OCI-LY7 (cell line): Measurements from ENCODE around the gene LAMA3. TPM values are rescaled to one million over a fixed set of nuclear protein-coding genes. Genes with fewer than 3 reads are reported as not detected.

Source experiments
- BruUV-seq: library from RNA; stranded (reverse); fragments of 400-500 nt; replicated peaks from 2 replicates; lab custom pipeline; 2021; lab: Mats Ljungman, UMichigan
- CTCF ChIA-PET: fragments of 300-600 bp; sonication (Branson Sonifier 250); formaldehyde crosslinking; loops from one replicate; lab custom pipeline; 2022; ENCODE audit warnings: antibody characterized with exemption; ENCODE audit not compliant: unreplicated experiment; lab: Charles Lee
- POLR2A ChIA-PET: fragments of 300-600 bp; sonication (Branson Sonifier 250); formaldehyde crosslinking; loops from one replicate; lab custom pipeline; 2022; ENCODE audit warnings: antibody characterized with exemption; lab: Charles Lee
- DNase-seq: peaks from one replicate; pipeline ENCODE4 v3.0.0-alpha.2; 2015; ENCODE audit warnings: low spot score
- H2AFZ ChIP-seq: fragments of 200-600 bp; sonication (generic), shearing (Covaris generic); 2 replicates; pipeline ENCODE4 v1.6.1; 2014; ENCODE audit warnings: mild to moderate bottlenecking, antibody characterized with exemption, low read length, moderate library complexity
- H3K27ac ChIP-seq: fragments of 200-600 bp; sonication (generic); 2 replicates; pipeline ENCODE4 v1.5.1; 2014; ENCODE audit warnings: mixed run types, low read depth, mild to moderate bottlenecking, moderate library complexity, low read length, inconsistent platforms; ENCODE audit not compliant: poor library complexity, severe bottlenecking
- H3K36me3 ChIP-seq: fragments of 200-600 bp; sonication (generic); 2 replicates; pipeline ENCODE4 v1.6.1; 2014; ENCODE audit warnings: mild to moderate bottlenecking, antibody characterized with exemption, low read length, moderate library complexity, mixed read lengths; ENCODE audit not compliant: insufficient read depth
- H3K4me1 ChIP-seq: fragments of 200-600 bp; sonication (generic); 2 replicates; pipeline ENCODE4 v1.5.1; 2014; ENCODE audit warnings: mild to moderate bottlenecking, low read length; ENCODE audit not compliant: insufficient read depth, poor library complexity, severe bottlenecking
- H3K4me2 ChIP-seq: fragments of 200-600 bp; sonication (generic); 2 replicates; pipeline ENCODE4 v1.6.1; 2014; ENCODE audit warnings: mild to moderate bottlenecking, low read length
- H3K4me3 ChIP-seq: fragments of 200-600 bp; sonication (generic); 2 replicates; pipeline ENCODE4 v1.5.1; 2014; ENCODE audit warnings: mild to moderate bottlenecking, low read depth, low read length; ENCODE audit not compliant: poor library complexity, severe bottlenecking
- H3K79me2 ChIP-seq: fragments of 200-600 bp; sonication (generic); 2 replicates; pipeline ENCODE4 v1.6.1; 2016; ENCODE audit warnings: low read depth, mild to moderate bottlenecking, low read length, moderate library complexity, mixed read lengths; ENCODE audit not compliant: insufficient read depth
- H3K9me2 ChIP-seq: fragments of 200-600 bp; sonication (generic); 2 replicates; pipeline ENCODE4 v1.6.1; 2016; ENCODE audit warnings: mild to moderate bottlenecking, low read length, mixed read lengths; ENCODE audit not compliant: insufficient read depth
- H3K9me3 ChIP-seq: fragments of 200-600 bp; sonication (generic); 2 replicates; pipeline ENCODE4 v1.6.1; 2014; ENCODE audit warnings: mild to moderate bottlenecking, mixed run types, low read length, mixed read lengths
- H4K20me1 ChIP-seq: fragments of 200-600 bp; sonication (generic); 2 replicates; pipeline ENCODE4 v1.6.1; 2014; ENCODE audit warnings: mild to moderate bottlenecking, antibody characterized with exemption, low read length, moderate library complexity, mixed read lengths; ENCODE audit not compliant: insufficient read depth
- CTCF ChIP-seq: fragments of 200-600 bp; sonication (generic); conservative IDR thresholded peaks from 2 replicates; pipeline ENCODE4 v1.5.1; 2014; ENCODE audit warnings: mild to moderate bottlenecking, antibody characterized with exemption, low read length, moderate library complexity, mixed read lengths
- EZH2phosphoT487 ChIP-seq: fragments of 200-600 bp; sonication (generic); IDR thresholded peaks from 2 replicates; pipeline ENCODE4 v1.6.1; 2018; ENCODE audit warnings: low read depth, borderline replicate concordance, mild to moderate bottlenecking, mixed run types, antibody characterized with exemption, low read length, moderate library complexity, mixed read lengths
- intact Hi-C: fragments of 100-400 bp; cut with micrococcal nuclease; formaldehyde crosslinking; loops from one replicate; pipeline ENCODE4 v1.10.0; 2022; ENCODE audit not compliant: unreplicated experiment
- total RNA-seq, 2 experiments: library from RNA; depleted of rRNA in 1 of 2; stranded (reverse); fragments of >200 nt in 1 of 2; shearing (Covaris generic) in 1 of 2; gene quantifications; 2 replicates each; pipeline ENCODE4 v1.2.3, GENCODE V29; 2014 to 2022

The LAMA3 gene
- total RNA-seq, 2 experiments from 2014 or later = 0.16 to 1.6 TPM

- DNase-seq = no peak
- Histone ChIP-seq H3K36me3 (no peaks in the 10 kb centered on the region), H3K27ac (no peak overlapping the region), H3K4me2 (no peak overlapping the region), H3K4me3 (no peak overlapping the region), H3K9me2 (no peaks in the 10 kb centered on the region), H3K9me3 (no peaks in the 10 kb centered on the region), H2AFZ (no peak overlapping the region), H4K20me1 (no peaks in the 10 kb centered on the region), H3K79me2 (no peaks in the 10 kb centered on the region), H3K4me1 (peaks cover 5% of the 10 kb centered on the region)
- TF ChIP-seq EZH2phosphoT487 (no peak), CTCF (no peak)
- intact Hi-C loops = loop anchor here (5.0 kb wide), 1 partner anchor 80 kb away; no protein-coding TSS in a partner anchor
- ChIA-PET CTCF (no interaction called here), POLR2A (interaction anchor here (0.6 to 0.9 kb wide), 2 partner anchors 15 to 94 kb away, joined by 3 to 4 read pairs; no protein-coding TSS in a partner anchor)
- no TSS peak for BruUV-seq
Observed at GRCh38 chr18:23702606-23703005, 13.4 kb downstream of the LAMA3 start.

- CTCF ChIA-PET = no interaction called here
- POLR2A ChIA-PET = interaction anchor here (0.6 to 0.9 kb wide), 3 partner anchors 14 to 93 kb away, joined by 3 to 4 read pairs (median 3); no protein-coding TSS in a partner anchor
- H3K36me3 ChIP-seq = no peaks in the 10 kb centered on the region
- no peaks in the 10 kb centered on the region for H3K9me3 ChIP-seq
- H3K27ac ChIP-seq = no peak overlapping the region
- H3K4me2 ChIP-seq = no peak overlapping the region
- peaks cover 5% of the 10 kb centered on the region for H3K4me1 ChIP-seq
- intact Hi-C loops = loop anchor here (5.0 kb wide), 1 partner anchor 81 kb away; no protein-coding TSS in a partner anchor
- H2AFZ ChIP-seq = no peak overlapping the region
- no peak overlapping the region for H3K4me3 ChIP-seq
- no peaks in the 10 kb centered on the region for H3K9me2 ChIP-seq
- no peaks in the 10 kb centered on the region for H4K20me1 ChIP-seq
- no peaks in the 10 kb centered on the region for H3K79me2 ChIP-seq
- BruUV-seq = no TSS peak
- TF ChIP-seq CTCF (peak; percentile 65), EZH2phosphoT487 (no peak)
- peak; percentile 26 for DNase-seq
Observed at GRCh38 chr18:23703057-23703986, 14.1 kb downstream of the LAMA3 start.
